ENCODE data around the gene S100A6.

The S100A6 gene

DNA sequence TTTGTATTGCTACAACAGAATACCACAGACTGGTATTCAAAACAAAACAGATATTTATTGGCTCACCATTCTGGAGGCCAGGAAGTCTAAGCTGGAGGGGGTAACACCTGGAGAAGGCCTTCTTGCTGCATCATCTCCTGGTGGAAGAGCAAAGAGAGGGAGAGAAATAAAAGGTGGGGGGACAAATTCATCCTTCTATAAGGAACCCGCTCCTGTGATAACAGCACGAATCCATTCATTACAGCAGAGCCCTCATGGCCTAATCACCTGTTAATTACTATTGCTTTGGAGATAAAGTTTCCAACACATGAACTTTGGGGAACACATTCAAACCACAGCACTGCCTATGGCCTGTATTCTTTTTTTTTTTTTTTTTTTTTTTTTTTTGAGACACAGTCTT, 24.4 kb upstream of the S100A6 start:
- Histone ChIP-seq H3K4me3 (ENCODE audit: low read depth, low read length) (no peak overlapping the region), H3K4me1 (peaks cover under 1% of the 10 kb centered on the region), H3K27me3 (no peaks in the 10 kb centered on the region), H3K36me3 (no peaks in the 10 kb centered on the region), H3K9me3 (no peaks in the 10 kb centered on the region)
- DNase-seq, result no peak
- TF ChIP-seq, protein P1, sequence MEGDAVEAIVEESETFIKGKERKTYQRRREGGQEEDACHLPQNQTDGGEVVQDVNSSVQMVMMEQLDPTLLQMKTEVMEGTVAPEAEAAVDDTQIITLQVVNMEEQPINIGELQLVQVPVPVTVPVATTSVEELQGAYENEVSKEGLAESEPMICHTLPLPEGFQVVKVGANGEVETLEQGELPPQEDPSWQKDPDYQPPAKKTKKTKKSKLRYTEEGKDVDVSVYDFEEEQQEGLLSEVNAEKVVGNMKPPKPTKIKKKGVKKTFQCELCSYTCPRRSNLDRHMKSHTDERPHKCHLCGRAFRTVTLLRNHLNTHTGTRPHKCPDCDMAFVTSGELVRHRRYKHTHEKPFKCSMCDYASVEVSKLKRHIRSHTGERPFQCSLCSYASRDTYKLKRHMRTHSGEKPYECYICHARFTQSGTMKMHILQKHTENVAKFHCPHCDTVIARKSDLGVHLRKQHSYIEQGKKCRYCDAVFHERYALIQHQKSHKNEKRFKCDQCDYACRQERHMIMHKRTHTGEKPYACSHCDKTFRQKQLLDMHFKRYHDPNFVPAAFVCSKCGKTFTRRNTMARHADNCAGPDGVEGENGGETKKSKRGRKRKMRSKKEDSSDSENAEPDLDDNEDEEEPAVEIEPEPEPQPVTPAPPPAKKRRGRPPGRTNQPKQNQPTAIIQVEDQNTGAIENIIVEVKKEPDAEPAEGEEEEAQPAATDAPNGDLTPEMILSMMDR (IDR thresholded peaks at IDR 0.05; ENCODE audit: low read depth, low read length), result no peak

DNA sequence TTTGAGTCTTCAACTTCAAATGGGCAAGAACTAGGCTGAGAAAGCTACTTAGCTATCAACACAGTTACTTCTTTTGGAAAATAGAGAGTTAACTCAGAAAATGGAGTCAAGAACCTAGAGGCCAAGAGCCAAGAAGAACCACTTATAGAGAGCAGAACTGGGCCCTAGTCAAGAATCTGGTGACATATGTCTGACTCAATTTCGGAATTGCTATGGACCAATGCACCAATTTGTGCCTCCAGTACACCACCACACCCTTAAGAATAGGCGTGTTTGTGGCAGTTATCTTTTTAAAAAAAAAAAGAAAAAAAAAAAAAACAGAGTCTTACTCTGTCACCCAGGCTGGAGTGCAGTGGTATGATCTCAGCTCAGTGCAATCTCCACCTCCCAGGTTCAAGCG, 22.1 kb upstream of the S100A6 start:
- TF ChIP-seq, protein P1 (IDR thresholded peaks at IDR 0.05; ENCODE audit: low read depth, low read length), result no peak

GRCh38 chr1:153556348-153556747, 20.6 kb upstream of the S100A6 start:
- H3K36me3 ChIP-seq, result no peaks in the 10 kb centered on the region
- no peaks in the 10 kb centered on the region for H3K9me3 ChIP-seq
- no peak overlapping the region for H3K4me3 ChIP-seq (ENCODE audit: low read depth, low read length)
- no peaks in the 10 kb centered on the region for H3K27me3 ChIP-seq
- DNase-seq, result no peak
- TF ChIP-seq, protein P1 (IDR thresholded peaks at IDR 0.05; ENCODE audit: low read depth, low read length), result no peak
- H3K4me1 ChIP-seq, result peaks cover 7% of the 10 kb centered on the region

More for the DNA sequence above, 22.1 kb upstream of the S100A6 start:
- H3K36me3 ChIP-seq, result no peaks in the 10 kb centered on the region
- peaks cover 7% of the 10 kb centered on the region for H3K4me1 ChIP-seq
- no peaks in the 10 kb centered on the region for H3K9me3 ChIP-seq
- H3K4me3 ChIP-seq (ENCODE audit: low read depth, low read length), result no peak overlapping the region
- H3K27me3 ChIP-seq, result no peaks in the 10 kb centered on the region
- DNase-seq, result no peak

GRCh38 chr1:153553830-153554541, 18.2 kb upstream of the S100A6 start:
- Histone ChIP-seq H3K4me1 (peaks cover 19% of the 10 kb centered on the region), H3K9me3 (no peaks in the 10 kb centered on the region), H3K36me3 (no peaks in the 10 kb centered on the region), H3K27me3 (no peaks in the 10 kb centered on the region), H3K4me3 (ENCODE audit: low read depth, low read length) (no peak overlapping the region)
- TF ChIP-seq, protein P1 (IDR thresholded peaks at IDR 0.05; ENCODE audit: low read depth, low read length), result no peak
- no peak for DNase-seq

GRCh38 chr1:153553096-153553495, 17.3 kb upstream of the S100A6 start:
- Histone ChIP-seq H3K4me1 (peaks cover 28% of the 10 kb centered on the region), H3K36me3 (no peaks in the 10 kb centered on the region), H3K27me3 (no peaks in the 10 kb centered on the region), H3K4me3 (ENCODE audit: low read depth, low read length) (no peak overlapping the region), H3K9me3 (no peaks in the 10 kb centered on the region)
- no peak for DNase-seq
- TF ChIP-seq, protein P1 (IDR thresholded peaks at IDR 0.05; ENCODE audit: low read depth, low read length), result no peak

GRCh38 chr1:153552335-153552734, 16.5 kb upstream of the S100A6 start:
- TF ChIP-seq, protein P1 (IDR thresholded peaks at IDR 0.05; ENCODE audit: low read depth, low read length), result no peak
- H3K4me1 ChIP-seq, result peaks cover 30% of the 10 kb centered on the region
- no peak for DNase-seq
- no peaks in the 10 kb centered on the region for H3K9me3 ChIP-seq
- H3K27me3 ChIP-seq, result no peaks in the 10 kb centered on the region
- no peak overlapping the region for H3K4me3 ChIP-seq (ENCODE audit: low read depth, low read length)
- no peaks in the 10 kb centered on the region for H3K36me3 ChIP-seq
